CD4-positive, alpha-beta T cell (primary cell): ENCODE data around the gene MKNK2. TPM values are rescaled to one million over a fixed set of nuclear protein-coding genes. Genes with fewer than 3 reads are reported as not detected.

Experiments used
- ATAC-seq: fragments of 200-7000 bp; cut with Tn5 transposase; one replicate; pipeline ENCODE4 v1.10.0; 2022; ENCODE audit warnings: mild to moderate bottlenecking; ENCODE audit not compliant: poor library complexity
- CTCF ChIA-PET: fragments of 350-600 bp; sonication (Branson Sonifier 250); formaldehyde crosslinking; loops from one replicate; lab custom pipeline; 2021; ENCODE audit warnings: antibody characterized with exemption, inconsistent platforms; lab: Charles Lee
- POLR2A ChIA-PET: fragments of 350-600 bp; sonication (Branson Sonifier 250); formaldehyde crosslinking; loops from one replicate; lab custom pipeline; 2021; ENCODE audit warnings: antibody characterized with exemption, inconsistent platforms; lab: Charles Lee
- DNase-seq, 14 experiments: peaks; one replicate each; pipeline ENCODE4 v3.0.0-alpha.2; 2013 to 2020; ENCODE audit warnings: mixed read lengths in 2 of 14
- H3K27ac ChIP-seq, 2 donors: one replicate each; pipeline versions ENCODE4 v1.5.1 to v1.7.0; 2013; ENCODE audit warnings: low read length in 2 of 2, low read depth in 1 of 2, mild to moderate bottlenecking in 1 of 2
- H3K27me3 ChIP-seq, 2 experiments: 1 replicate in 1 of 2; 2 replicates in 1 of 2; pipeline versions ENCODE4 v1.6.1 to v1.7.0; 2013; ENCODE audit warnings: low read length in 2 of 2, control low read depth in 1 of 2, mild to moderate bottlenecking in 1 of 2, moderate library complexity in 1 of 2; ENCODE audit not compliant: insufficient read depth in 2 of 2, control insufficient read depth in 1 of 2
- H3K36me3 ChIP-seq: one replicate; pipeline ENCODE4 v1.6.1; 2013; ENCODE audit warnings: low read length, control low read depth; ENCODE audit not compliant: insufficient read depth
- H3K4me1 ChIP-seq: one replicate; pipeline ENCODE4 v1.6.1; 2013; ENCODE audit warnings: low read length, control low read depth; ENCODE audit not compliant: insufficient read depth
- H3K4me3 ChIP-seq: one replicate; pipeline ENCODE4 v1.5.1; 2013; ENCODE audit warnings: mild to moderate bottlenecking, low read length, moderate library complexity
- H3K9me3 ChIP-seq, 2 experiments: 1 replicate in 1 of 2; 2 replicates in 1 of 2; pipeline versions ENCODE4 v1.6.1 to v1.7.0; 2013; ENCODE audit warnings: low read length in 2 of 2, mild to moderate bottlenecking in 2 of 2, control low read depth in 1 of 2, moderate library complexity in 1 of 2; ENCODE audit not compliant: control insufficient read depth in 1 of 2, insufficient read depth in 1 of 2
- H3K27ac Mint-ChIP-seq: one replicate; pipeline ENCODE4 v1.8.0; 2020; ENCODE audit warnings: mixed read lengths
- H3K27me3 Mint-ChIP-seq: one replicate; pipeline ENCODE4 v1.8.0; 2021; ENCODE audit warnings: mixed read lengths
- H3K36me3 Mint-ChIP-seq: one replicate; pipeline ENCODE4 v1.8.0; 2021; ENCODE audit warnings: low read depth, mixed read lengths
- H3K4me1 Mint-ChIP-seq: one replicate; pipeline ENCODE4 v1.8.0; 2021; ENCODE audit warnings: low read depth, mixed read lengths
- H3K4me3 Mint-ChIP-seq: one replicate; pipeline ENCODE4 v1.8.0; 2020; ENCODE audit warnings: mild to moderate bottlenecking, mixed read lengths
- H3K9me3 Mint-ChIP-seq: one replicate; pipeline ENCODE4 v1.8.0; 2020; ENCODE audit warnings: mixed read lengths
- CTCF ChIP-seq: fragments of 200-600 bp; IDR thresholded peaks from one replicate; pipeline ENCODE4 v1.8.0; 2022; ENCODE audit warnings: antibody characterized with exemption, mild to moderate bottlenecking
- intact Hi-C, 2 experiments: fragments of 100-400 bp; cut with DNase I in 1 of 2; cut with micrococcal nuclease in 1 of 2; formaldehyde crosslinking; loops; one replicate each; pipeline versions ENCODE4 v1.15.1 to v1.9.0; 2023 to 2025; cut with DNase I, micrococcal nuclease
- total RNA-seq, 174 experiments: library from RNA in 2 of 174; stranded (reverse) in 2 of 174; gene quantifications; one replicate each; pipeline ENCODE4 v1.2.3 and lab custom pipeline; 2021 to 2026

The MKNK2 gene
- total RNA-seq, 2 experiments from 2014 or later: 325 to 347 TPM

DNA sequence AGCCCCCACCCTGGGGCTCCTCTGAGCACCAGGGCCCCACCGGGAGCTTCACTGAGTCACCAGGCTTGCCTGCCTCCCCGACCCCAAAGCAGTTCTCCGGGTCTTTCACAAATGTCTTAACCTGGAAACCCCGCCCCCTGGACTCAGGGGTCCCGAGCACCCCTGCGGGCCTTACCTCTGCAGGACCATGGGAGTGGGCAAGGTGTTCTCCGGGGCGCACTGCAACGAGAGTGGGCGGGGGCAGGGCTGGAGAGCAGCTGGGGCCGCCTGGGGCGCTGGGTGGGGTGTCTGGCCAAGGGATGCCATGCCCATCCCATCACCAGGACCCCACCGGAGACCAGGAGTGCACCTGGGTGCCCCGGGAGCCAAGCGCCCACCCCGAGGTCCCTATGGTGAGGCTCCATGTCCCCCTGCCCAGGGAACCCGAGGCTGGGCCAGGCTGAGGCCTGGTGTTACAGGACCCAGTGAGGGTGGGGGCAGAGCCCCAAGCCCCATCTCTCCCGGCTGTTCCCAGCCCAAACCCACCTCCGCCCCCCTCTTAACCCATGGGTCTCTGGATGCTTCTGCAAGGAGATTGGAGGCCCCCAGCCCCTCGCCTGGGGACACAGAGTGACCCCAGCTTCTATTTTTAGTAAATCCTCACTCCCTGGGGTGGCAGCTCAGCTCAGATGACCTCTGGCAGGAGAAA is 10.9 kb downstream of the MKNK2 start:
- no peaks in the 10 kb centered on the region for H3K9me3 Mint-ChIP-seq
- no peaks in the 10 kb centered on the region for H3K27me3 Mint-ChIP-seq
- intact Hi-C loops: no loop called here
- no peaks in the 10 kb centered on the region for H3K27me3 ChIP-seq
- H3K36me3 ChIP-seq: peaks cover 59% of the 10 kb centered on the region
- peaks cover 50% of the 10 kb centered on the region for H3K36me3 Mint-ChIP-seq
- no peak overlapping the region for H3K4me3 ChIP-seq
- H3K4me1 Mint-ChIP-seq: peaks cover 31% of the 10 kb centered on the region
- H3K27ac ChIP-seq: peak overlapping the region; percentile 98 to 99
- POLR2A ChIA-PET: interaction anchor here (0.6 to 2.7 kb wide), 6 partner anchors 8 to 46 kb away, joined by 3 to 31 read pairs (median 3); no protein-coding TSS in a partner anchor
- DNase-seq: peak in 1 of 14 experiments; percentile 46
- peak overlapping the region; percentile 97 for H3K27ac Mint-ChIP-seq
- CTCF ChIA-PET: interaction anchor here (0.9 kb wide), 1 partner anchor 30 kb away, joined by 3 read pairs; no protein-coding TSS in a partner anchor
- no peak overlapping the region for H3K4me3 Mint-ChIP-seq
- ATAC-seq: no peak
- TF ChIP-seq CTCF: no peak
- peaks cover 0 to 16% of the 10 kb centered on the region in 2 experiments for H3K9me3 ChIP-seq
- H3K4me1 ChIP-seq: peaks cover 58% of the 10 kb centered on the region

GRCh38 chr19:2039089-2039958 is 11.7 kb downstream of the MKNK2 start:
- CTCF ChIA-PET: no interaction called here
- TF ChIP-seq CTCF: no peak
- POLR2A ChIA-PET: interaction anchor here (0.6 to 1.5 kb wide), 3 partner anchors 12 to 29 kb away, joined by 3 read pairs; no protein-coding TSS in a partner anchor
- peak overlapping the region; percentile 82 for H3K27ac Mint-ChIP-seq
- H3K4me1 Mint-ChIP-seq: peaks cover 32% of the 10 kb centered on the region
- H3K27me3 ChIP-seq: no peaks in the 10 kb centered on the region
- H3K36me3 ChIP-seq: peaks cover 54% of the 10 kb centered on the region
- intact Hi-C loops: no loop called here
- peaks cover 58% of the 10 kb centered on the region for H3K4me1 ChIP-seq
- no peak overlapping the region for H3K27ac ChIP-seq
- ATAC-seq (no peak), DNase-seq (peak in 1 of 14 experiments; percentile 43)
- peak overlapping the region; percentile 48 for H3K4me3 Mint-ChIP-seq
- H3K36me3 Mint-ChIP-seq: peaks cover 44% of the 10 kb centered on the region
- H3K4me3 ChIP-seq: no peak overlapping the region
- no peaks in the 10 kb centered on the region for H3K9me3 Mint-ChIP-seq
- H3K27me3 Mint-ChIP-seq: no peaks in the 10 kb centered on the region
- peaks cover 0 to 20% of the 10 kb centered on the region in 2 experiments for H3K9me3 ChIP-seq

DNA sequence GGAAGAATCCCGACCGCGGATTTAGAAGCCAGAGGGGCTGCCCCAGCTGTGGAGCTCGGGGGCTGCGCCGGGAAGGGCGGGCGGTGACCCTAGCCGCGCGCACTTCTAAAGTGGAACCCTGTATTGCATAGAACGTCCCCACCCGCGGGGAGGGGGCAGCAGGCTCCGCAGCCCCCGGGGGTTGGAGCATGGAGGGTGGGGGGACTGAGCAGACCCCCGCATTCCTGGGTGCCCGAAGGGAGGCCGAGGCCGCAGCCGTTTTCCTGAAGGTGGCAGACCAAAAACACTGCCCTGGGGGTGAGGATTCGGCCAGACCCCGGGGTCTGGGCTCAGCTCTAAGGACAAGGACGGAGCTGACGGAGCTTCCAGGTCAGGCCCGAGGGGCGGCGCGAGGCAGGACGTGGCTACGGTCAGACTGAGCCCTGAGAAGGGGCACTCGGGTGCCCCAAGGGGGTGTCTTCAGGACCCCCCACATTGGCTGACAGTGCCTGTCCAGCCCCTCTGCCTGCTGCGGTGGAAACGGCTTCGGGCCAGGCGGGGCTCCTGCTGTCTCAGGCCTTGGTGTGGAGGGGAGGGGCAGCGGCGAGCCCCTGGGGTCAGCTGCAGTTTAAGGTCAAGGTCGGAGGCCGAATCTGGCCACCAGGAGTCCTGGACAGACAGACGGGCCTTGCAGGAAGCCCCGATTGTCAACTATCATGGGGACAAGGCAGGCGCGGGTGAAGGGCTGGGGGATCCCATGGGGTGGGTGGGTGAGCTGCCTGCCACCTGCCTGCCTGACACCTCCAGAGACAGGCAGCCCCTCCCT is 12.6 kb downstream of the MKNK2 start:
- no peak for TF ChIP-seq CTCF
- intact Hi-C loops: no loop called here
- ATAC-seq: no peak
- no peak overlapping the region for H3K4me3 ChIP-seq
- H3K36me3 Mint-ChIP-seq: peaks cover 36% of the 10 kb centered on the region
- ChIA-PET CTCF (no interaction called here), POLR2A (interaction anchor here (1.1 to 1.5 kb wide), 2 partner anchors 9 to 30 kb away, joined by 3 to 4 read pairs; no protein-coding TSS in a partner anchor)
- H3K27ac ChIP-seq: no peak overlapping the region
- peak in 1 of 14 experiments; percentile 39 for DNase-seq
- no peaks in the 10 kb centered on the region for H3K27me3 ChIP-seq
- H3K4me1 ChIP-seq: peaks cover 58% of the 10 kb centered on the region
- peaks cover 0 to 20% of the 10 kb centered on the region in 2 experiments for H3K9me3 ChIP-seq
- H3K9me3 Mint-ChIP-seq: no peaks in the 10 kb centered on the region
- no peak overlapping the region for H3K4me3 Mint-ChIP-seq
- H3K27ac Mint-ChIP-seq: peak overlapping the region; percentile 82
- H3K4me1 Mint-ChIP-seq: peaks cover 25% of the 10 kb centered on the region
- no peaks in the 10 kb centered on the region for H3K27me3 Mint-ChIP-seq
- H3K36me3 ChIP-seq: peaks cover 50% of the 10 kb centered on the region
